Endothelial cell of umbilical vein (primary cell): ENCODE results near the gene DZIP3.

ENCODE experiments used
- CTCF ChIP-seq, 2 donors: IDR thresholded peaks; 1 replicate in 1 of 2; 2 replicates in 1 of 2; pipeline ENCODE4 v1.5.1; 2011; ENCODE audit warnings: low read length in 2 of 2, mild to moderate bottlenecking in 2 of 2, moderate library complexity in 2 of 2, control low read depth in 1 of 2, inconsistent platforms in 1 of 2, low read depth in 1 of 2; ENCODE audit not compliant: insufficient read depth in 1 of 2; ENCODE audit errors: extremely low read depth in 1 of 2
- EZH2 ChIP-seq: IDR thresholded peaks from 2 replicates; pipeline ENCODE4 v1.6.1; 2012; ENCODE audit warnings: borderline replicate concordance, low read depth, mild to moderate bottlenecking, moderate library complexity, low read length, inconsistent platforms; ENCODE audit not compliant: severe bottlenecking
- FOS ChIP-seq: IDR thresholded peaks from 2 replicates; pipeline ENCODE4 v1.6.1; 2011; ENCODE audit warnings: mild to moderate bottlenecking, low read length, moderate library complexity, borderline replicate concordance; ENCODE audit not compliant: insufficient read depth
- JUN ChIP-seq: IDR thresholded peaks from 2 replicates; pipeline ENCODE4 v1.6.1; 2011; ENCODE audit warnings: borderline replicate concordance, low read depth; ENCODE audit not compliant: insufficient read length, insufficient read depth
- MYC ChIP-seq: IDR thresholded peaks from one replicate; pipeline ENCODE4 v1.6.1; 2011; ENCODE audit warnings: mild to moderate bottlenecking, low read depth, low read length
- POLR2A ChIP-seq: IDR thresholded peaks from 2 replicates; pipeline ENCODE4 v1.6.1; 2012; ENCODE audit warnings: low read depth, mild to moderate bottlenecking, control low read depth, low read length

- TF ChIP-seq MYC = no peak
- TF ChIP-seq CTCF (IDR thresholded peaks at IDR 0.05; ENCODE audit: extremely low read depth in 1 of 2, insufficient read depth in 1 of 2, low read depth in 1 of 2, low read length in 2 of 2) = no peak
- TF ChIP-seq POLR2A = no peak
- TF ChIP-seq FOS = no peak
- no peak for TF ChIP-seq JUN
- no peak for TF ChIP-seq EZH2
Observed at GRCh38 chr3:108603691-108604090, 14.2 kb downstream of the DZIP3 start.
